Measurements from ENCODE around the gene IL6. TPM values are rescaled to one million over a fixed set of nuclear protein-coding genes. Genes with fewer than 3 reads are reported as not detected.
"Not testable (repeated sequence)": the region's sequence is repeated elsewhere in the genome, so short reads cannot be mapped to it uniquely, and the experiment has no call there.

Gene IL6
- total RNA-seq (2014; rRNA removed; shearing (Covaris generic)), result 0.16 and 1.2 TPM in 2 replicates
- 1.8 and 2.3 TPM in 2 replicates for polyA plus RNA-seq (2015; cell fraction: cytosol; rRNA removed)
- 3.5 and 3.6 TPM in 2 replicates for polyA plus RNA-seq (2015; cell fraction: nucleus; rRNA removed)

DNA sequence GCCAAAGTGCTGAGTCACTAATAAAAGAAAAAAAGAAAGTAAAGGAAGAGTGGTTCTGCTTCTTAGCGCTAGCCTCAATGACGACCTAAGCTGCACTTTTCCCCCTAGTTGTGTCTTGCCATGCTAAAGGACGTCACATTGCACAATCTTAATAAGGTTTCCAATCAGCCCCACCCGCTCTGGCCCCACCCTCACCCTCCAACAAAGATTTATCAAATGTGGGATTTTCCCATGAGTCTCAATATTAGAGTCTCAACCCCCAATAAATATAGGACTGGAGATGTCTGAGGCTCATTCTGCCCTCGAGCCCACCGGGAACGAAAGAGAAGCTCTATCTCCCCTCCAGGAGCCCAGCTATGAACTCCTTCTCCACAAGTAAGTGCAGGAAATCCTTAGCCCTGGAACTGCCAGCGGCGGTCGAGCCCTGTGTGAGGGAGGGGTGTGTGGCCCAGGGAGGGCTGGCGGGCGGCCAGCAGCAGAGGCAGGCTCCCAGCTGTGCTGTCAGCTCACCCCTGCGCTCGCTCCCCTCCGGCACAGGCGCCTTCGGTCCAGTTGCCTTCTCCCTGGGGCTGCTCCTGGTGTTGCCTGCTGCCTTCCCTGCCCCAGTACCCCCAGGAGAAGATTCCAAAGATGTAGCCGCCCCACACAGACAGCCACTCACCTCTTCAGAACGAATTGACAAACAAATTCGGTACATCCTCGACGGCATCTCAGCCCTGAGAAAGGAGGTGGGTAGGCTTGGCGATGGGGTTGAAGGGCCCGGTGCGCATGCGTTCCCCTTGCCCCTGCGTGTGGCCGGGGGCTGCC, at the start of gene IL6:
IL6 (plus strand) TSS at position 294 of the 807 bp plus-strand sequence; CDS start at position 357, 63 bp downstream.
- peak; percentile 84 for DNase-seq (ENCODE audit: low read depth)

DNA sequence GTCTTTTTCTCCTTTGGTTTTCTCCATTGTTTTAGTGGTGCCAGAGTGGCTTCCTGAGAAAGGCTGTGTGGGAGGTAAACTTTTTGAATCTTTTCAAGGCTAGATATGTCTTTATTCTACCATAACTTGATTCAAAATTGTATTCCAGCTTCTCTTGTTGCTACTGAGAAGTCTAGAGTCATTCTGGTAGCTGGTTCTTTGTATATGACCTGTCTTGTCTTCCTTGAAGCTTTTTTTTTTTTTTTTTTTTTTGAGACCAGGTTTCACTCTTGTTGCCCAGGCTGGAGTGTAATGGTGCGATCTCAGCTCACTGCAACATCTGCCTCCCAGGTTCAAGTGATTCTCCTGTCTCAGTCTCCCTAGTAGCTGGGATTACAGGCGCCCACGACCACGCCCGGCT, 49.7 kb upstream of the IL6 start:
- not testable (repeated sequence) for DNase-seq (ENCODE audit: low read depth)

GRCh38 chr7:22677680-22678079, 49.3 kb upstream of the IL6 start:
- no peak for DNase-seq (ENCODE audit: low read depth)

DNA sequence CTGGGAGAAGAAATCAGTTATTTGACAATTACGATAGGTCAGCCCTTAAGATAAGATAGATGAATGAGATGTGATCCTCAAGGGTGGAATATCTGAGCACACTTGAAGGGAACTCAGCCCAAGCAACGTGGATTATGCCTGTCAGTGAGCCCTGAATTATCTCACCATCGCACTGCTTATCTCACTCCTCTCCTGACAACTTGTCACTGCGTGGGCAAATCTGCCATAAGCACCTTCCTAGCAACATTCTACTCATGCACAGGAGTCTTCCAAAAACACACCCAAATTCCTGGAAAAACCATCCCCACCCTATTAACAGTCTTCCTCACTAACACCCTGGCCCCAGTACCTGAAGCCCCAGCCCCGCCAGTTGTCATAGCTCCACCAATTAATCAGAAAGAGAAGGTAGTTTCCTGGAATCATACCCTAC, 46.5 kb upstream of the IL6 start:
- DNase-seq (ENCODE audit: low read depth), result no peak

GRCh38 chr7:22681312-22681711, 45.7 kb upstream of the IL6 start:
- no peak for DNase-seq (ENCODE audit: low read depth)

DNA sequence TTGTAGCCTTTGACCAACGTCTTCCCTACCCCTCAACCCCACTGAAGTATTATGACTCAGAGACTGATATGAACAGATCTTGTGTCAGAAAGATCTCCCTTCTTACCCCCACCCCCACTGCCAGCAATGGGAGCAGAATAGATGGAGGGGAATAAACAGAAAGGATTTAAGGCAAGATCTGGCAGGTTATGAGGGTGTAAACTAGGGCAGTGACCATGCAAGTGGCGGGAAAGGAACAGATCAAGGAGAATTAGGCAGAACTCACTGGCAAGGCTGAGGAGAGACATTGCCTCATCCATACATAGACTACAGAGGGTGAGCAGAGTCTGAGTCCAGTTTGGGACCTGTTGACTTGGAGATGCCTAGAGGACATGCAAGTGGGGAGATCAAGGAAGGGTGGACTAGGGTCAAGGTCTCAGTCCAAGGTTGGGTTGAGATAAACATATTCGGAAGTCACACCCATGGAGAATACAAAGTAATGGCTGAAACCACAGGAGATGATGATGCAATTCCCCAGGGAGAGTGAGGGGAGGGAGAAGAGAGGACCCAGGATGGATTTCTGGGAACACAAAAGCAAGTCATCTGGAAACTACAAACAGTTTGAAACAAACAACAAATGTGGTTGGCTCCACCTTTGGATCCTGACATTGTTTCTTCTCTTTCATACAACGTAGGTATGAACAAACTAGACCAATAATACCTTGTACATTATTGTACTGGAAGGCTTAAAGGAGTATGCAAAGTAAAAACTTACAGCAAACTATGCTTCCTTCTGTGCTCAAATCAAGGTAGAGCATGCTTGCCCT, 44.9 kb upstream of the IL6 start:
- no peak for DNase-seq (ENCODE audit: low read depth)

- no peak for DNase-seq (ENCODE audit: low read depth)
These were observed 43.6 kb upstream of the IL6 start for GRCh38 chr7:22683379-22683778.

- DNase-seq (ENCODE audit: low read depth), result no peak
These were observed 40.4 kb upstream of the IL6 start for GRCh38 chr7:22686620-22687019.

DNA sequence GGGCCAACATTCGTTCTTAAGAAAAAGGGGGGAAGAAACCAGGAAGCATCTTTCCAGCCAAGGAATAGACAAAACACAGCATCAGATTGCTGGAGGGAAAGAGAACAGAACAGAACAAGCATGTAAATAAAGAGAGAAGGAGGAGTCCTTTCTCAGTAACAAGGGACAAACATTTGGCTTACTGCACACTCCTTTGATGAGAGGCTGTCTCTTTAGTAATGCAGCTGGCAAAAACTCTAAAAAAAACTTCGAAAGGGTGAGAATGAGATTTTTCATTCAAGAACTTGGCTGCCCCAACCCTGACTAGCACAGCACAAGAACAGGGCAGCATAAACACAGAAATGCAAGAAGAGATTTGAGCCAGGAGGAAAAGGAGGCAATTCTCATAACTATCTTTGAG, 38.9 kb upstream of the IL6 start:
- DNase-seq (ENCODE audit: low read depth), result no peak

GRCh38 chr7:22688934-22689333, 38.1 kb upstream of the IL6 start:
- DNase-seq (ENCODE audit: low read depth), result not testable (repeated sequence)

GRCh38 chr7:22694597-22695207, 32.3 kb upstream of the IL6 start:
- no peak for DNase-seq (ENCODE audit: low read depth)

GRCh38 chr7:22695476-22696132, 31.4 kb upstream of the IL6 start:
- DNase-seq (ENCODE audit: low read depth), result no peak

DNA sequence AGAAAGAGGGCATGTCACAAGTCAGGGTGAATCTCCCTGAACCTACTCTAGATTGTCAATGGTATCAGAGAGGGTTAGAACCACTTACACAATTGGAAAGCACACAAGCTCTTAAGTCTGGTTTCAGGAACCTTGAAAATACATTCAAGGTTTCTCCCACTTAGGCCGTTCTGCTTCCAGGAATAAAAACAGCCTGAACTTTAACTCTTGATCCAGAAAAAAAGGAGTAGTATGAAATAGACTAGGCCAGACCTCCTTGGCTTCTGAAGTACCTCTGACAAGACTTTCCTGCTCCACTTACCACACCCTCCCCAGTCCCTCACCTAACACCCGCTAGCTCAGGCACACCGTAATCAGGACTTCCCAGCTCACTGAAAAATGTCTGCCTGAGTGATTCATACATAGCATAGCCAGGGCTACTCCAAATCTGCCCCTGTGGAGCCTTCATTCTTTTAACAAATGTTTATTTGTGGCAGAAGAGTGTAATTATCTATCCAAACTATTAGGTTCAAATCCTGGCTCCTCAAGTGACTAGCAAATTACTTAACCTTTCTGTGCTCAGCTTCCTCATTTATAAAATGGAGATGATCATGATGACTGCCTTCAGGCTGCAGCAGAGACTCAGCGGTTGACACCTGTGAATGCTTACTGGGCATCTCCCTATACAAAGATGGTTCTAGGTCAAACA, 30.3 kb upstream of the IL6 start:
- no peak for DNase-seq (ENCODE audit: low read depth)

DNA sequence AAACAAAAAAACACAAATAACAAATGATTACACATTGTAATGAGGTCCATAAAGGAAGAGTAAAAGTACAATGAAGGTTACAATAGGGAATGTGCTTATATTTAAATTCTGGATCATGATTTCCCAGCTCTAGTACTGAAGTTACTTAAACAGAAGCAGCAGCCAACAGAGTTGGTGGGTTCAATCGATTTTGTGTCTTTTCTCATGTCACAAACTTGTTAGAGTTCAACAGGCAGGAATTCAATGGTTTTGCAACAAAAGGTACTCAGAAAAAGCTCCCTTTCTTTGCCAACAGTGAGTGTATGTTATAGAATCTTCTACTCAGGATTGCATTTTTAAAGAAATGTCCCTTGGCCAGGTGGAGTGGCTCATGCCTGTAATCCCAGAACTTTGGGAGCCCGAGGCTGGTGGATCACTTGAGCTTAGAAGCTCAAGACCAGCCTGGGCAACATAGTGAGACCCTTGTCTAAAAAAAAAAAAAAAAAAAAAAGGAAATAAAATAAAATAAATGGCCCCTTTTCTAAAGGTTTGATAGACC, 29.6 kb upstream of the IL6 start:
- DNase-seq (ENCODE audit: low read depth), result no peak

- DNase-seq (ENCODE audit: low read depth), result no peak
These were observed 29.0 kb upstream of the IL6 start for GRCh38 chr7:22697876-22698606.

DNA sequence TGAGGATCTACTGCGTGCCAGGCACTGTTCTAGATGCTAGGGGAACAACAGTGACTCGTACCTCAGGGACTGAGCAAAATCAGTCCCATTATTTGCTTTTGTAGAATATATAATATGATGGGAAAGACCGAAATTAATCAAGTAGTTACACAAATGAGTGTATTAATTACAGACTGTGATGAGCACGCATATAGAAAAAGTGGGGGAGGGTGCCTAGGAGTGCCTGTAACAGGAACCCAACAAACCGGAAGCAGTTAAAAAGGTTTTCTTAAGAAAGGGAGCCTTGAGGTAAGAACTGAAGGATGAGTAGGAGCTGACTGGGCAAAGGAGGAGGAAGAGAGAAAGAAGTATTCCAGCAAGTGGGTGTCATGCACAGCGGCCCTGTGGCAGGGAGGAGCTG, 28.2 kb upstream of the IL6 start:
- DNase-seq (ENCODE audit: low read depth), result no peak

DNA sequence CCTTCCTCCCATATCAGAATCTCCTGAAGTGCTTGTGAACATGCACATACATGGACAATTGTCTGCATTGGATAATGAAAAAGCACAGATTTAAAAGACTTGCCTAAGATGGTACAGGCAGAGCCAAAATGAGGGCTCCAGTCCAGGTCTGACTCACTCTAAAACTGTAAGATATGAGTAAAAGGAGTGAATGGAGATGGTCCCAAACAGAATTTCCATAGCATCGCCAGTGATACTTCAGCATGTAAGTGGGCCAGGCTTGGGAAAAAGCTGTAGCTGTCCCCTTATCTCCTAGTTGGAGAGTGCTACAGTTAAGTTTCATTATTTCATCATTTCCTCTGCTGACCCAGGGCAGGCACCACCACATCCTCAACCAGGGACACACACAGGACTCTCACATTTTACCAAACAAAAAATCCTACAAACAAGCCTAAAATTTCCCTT, 26.4 kb upstream of the IL6 start:
- peak; percentile 41 for DNase-seq (ENCODE audit: low read depth)

DNA sequence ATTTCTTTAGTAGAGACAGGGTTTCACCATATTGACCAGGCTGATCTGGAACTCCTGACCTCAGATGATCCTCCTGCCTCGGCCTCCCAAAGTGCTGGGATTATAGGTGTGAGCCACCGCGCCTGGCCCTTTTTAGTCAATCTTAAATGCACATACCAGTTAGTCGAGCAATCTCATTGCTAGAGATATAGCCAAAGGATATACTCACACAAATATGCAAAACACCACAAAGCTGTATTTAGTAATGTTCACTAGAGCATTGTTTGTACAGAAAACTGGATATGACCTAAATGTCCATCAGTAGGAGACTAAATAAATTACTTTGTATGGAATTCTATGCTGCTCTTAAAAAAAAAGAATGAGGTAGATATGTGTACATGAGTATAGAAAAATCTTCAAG, 24.5 kb upstream of the IL6 start:
- DNase-seq (ENCODE audit: low read depth), result no peak

DNA sequence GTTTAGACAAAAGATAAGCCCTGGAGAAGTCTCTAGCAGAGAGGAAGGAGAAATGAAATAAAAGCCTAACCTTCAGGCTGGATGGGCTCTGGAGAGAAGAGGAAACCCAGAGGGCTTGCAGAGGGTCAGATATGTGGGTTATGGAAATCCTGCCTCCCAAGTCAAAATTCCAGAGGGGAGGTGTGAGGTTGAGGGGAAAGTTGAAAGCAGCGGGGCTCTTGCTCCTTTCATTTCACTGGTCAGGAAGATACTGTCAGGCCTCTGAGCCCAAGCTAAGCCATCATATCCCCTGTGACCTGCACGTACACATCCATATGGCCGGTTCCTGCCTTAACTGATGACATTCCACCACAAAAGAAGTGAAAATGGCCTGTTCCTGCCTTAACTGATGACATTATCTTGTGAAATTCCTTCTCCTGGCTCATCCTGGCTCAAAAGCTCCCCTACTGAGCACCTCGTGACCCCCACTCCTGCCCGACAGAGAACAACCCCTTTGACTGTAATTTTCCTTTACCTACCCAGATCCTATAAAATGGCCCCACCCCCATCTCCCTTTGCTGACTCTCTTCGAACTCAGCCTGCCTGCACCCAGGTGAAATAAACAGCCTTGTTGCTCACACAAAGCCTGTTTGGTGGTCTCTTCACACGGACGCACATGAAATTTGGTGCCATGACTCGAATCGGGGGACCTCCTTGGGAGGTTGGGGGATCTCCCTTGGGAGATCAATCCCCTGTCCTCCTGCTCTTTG, 23.7 kb upstream of the IL6 start:
- not testable (repeated sequence) for DNase-seq (ENCODE audit: low read depth)
